ENCODE data around the gene DIPK1B.

- TF ChIP-seq CTCF (tag by site-specific recombination; IDR thresholded peaks at IDR 0.05) = no peak
- TF ChIP-seq SP3 (tag by site-specific recombination; IDR thresholded peaks at IDR 0.05) = no peak
- TF ChIP-seq ZBTB8A (tag by site-specific recombination; IDR thresholded peaks at IDR 0.05) = no peak
- TF ChIP-seq ZNF140 (tag by site-specific recombination; IDR thresholded peaks at IDR 0.05) = no peak
- TF ChIP-seq TCF7L2 (IDR thresholded peaks at IDR 0.05; ENCODE audit: borderline replicate concordance, low read depth, low read length) = no peak
- no peak for TF ChIP-seq ZNF362 (tag by site-specific recombination; IDR thresholded peaks at IDR 0.05)
- TF ChIP-seq ZNF747 (tag by site-specific recombination; IDR thresholded peaks at IDR 0.05) = no peak
- no peak for TF ChIP-seq MYNN (tag by site-specific recombination; IDR thresholded peaks at IDR 0.05; ENCODE audit: borderline replicate concordance)
- no peak for TF ChIP-seq ZBTB48 (tag by site-specific recombination; IDR thresholded peaks at IDR 0.05)
- no peak for TF ChIP-seq ATF2 (tag by site-specific recombination; IDR thresholded peaks at IDR 0.05; ENCODE audit: low read depth)
- TF ChIP-seq YY1 (tag by site-specific recombination; IDR thresholded peaks at IDR 0.05) = no peak
- no peak for TF ChIP-seq ZNF23 (tag by site-specific recombination; IDR thresholded peaks at IDR 0.05; ENCODE audit: borderline replicate concordance)
- no peak for TF ChIP-seq ZNF26 (tag by site-specific recombination; IDR thresholded peaks at IDR 0.05)
Observed at GRCh38 chr9:136684339-136684738, 28.0 kb upstream of the DIPK1B start.

All from HEK293 (cell line).